ENCODE data around the gene HP1BP3.

The HP1BP3 gene

DNA sequence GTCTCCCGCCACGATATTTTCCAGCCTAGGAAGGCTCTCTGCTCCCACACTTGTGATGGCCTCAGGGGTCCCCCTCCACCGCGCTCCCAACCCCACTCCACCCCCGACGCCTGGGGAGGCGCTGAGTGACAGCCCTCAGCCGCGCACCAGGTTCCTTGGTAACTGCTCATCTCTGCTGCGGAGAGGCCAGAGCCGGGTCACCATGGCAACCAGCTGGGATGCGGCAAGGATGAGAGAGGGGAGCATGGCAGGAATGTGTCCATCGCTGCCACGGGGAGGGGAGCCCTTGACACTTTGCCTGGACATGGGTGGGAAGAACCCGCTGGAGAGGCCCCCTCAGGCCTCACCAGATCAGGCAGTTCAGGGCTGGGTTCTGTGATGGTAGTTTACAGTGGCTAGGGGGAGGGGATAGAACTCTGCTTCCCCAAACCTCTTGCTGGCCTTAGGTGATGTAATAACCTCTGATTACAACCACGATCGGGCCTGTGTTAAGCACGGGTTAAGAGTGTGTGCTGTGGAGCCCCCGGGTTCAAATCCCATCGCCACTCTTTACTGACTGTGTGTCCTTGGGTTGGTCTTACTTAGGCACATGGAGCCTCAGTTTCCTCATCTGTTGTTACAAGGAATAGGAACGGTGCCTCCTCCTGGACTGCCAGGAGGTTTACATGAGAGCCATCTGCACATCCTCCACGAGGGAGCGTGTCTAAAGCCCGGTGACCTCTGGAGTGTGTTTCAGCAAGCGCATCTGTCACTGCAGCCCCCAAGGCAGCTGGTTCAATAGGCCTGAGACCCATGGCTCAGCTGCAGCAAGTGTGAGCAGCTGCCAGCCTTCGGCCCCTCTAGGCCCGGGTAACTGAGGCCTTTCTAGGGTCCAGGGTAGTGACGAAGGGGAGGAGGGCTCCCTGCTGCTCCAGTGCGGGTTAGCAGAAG is 75.6 kb downstream of the HP1BP3 start:
- no peak for DNase-seq (ENCODE audit: low read depth)

DNA sequence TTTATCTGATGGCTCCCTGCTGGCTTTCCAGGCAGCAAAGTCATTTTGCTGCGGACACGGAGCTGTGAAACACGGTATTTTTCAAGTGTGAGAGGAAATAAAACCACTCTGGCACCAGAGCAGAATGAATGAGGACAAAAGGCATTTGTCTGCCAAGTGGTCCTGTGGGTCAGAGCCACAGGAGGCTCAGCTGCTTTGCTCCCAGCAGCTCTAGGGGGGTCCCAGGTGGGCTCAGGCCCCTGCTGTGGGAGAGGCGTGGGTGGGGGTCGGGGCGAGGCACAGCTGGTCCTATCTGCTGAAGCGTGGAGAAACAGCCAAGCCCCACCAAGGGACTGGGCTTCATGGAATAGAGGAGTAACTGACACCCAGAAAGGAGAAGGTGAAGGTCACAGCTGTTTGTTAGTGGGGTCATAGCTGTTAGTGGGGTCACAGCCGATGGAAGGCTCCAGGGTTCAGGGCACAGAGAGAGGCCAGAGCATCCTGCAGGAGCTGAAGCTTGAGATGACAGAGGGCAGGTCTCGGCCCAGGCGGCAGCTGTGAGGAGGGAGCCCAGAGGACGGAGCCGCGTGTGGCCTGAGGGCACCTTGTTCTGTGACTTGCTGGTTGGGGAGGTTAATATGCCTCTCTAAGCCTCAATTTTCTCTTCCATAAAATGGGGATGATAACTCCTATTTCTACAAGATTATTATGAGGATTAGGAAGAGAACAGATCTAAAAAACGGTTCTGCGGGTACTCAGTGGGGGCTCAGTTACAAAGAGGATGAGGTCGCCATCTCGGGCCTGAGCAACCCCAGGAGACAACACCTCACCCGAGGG is 76.4 kb downstream of the HP1BP3 start:
- no peak for DNase-seq (ENCODE audit: low read depth)

DNA sequence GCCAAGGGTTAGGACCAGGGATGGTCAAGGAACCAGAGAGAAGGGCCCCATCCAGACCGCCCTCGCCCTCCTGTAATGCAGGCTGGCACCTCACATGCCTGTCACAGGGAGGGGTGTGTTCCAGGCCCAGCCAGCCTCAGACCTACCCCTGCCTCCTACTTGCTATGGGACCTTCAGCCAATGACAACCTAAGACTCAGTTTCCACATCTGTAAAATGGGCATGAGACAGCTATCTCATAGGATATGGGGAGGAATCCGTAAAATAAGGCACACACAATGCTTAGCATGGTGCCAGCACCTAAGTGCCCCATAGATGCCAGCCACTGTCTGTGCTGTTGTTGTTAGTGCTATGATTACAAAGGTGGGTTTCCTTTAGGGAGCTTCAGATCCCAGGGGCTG is 77.2 kb downstream of the HP1BP3 start:
- no peak for DNase-seq (ENCODE audit: low read depth)

DNA sequence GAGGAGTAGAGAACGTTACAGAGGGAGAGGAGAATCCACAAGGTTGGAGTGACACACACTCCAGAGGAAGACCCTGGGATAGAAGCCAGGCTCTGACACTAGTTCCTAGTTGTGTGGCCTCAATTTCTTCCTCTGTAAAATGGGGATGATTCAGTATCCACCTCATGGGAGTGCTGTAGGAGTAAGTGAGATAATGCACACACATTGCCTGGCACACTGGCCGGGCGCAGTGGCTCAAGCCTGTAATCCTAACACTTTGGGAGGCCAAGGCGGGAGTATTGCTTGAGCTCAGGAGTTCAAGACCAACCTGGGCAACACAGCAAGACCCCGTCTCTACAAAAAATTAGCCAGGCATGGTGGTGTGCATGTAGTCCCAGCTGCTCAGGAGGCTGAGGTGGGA is 78.2 kb downstream of the HP1BP3 start:
- no peak for DNase-seq (ENCODE audit: low read depth)

DNA sequence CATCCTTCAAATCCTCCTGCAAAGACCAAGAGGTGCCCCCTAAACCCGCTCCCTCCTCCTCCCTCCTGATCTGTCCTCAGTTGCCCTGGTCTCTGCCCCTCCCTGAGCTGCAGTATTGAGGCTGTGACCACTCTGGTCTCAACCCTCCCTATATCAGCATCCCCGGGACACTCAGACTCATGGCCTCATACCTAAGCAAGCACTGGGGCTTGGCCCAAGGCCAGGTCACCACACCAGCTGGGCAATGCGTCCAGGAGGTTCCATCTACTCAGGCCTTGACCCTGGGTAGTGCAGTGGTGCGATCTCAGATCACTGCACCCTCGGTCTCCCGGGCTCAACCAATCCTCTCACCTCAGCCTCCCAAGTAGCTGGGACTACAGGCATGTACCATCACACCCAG is 79.0 kb downstream of the HP1BP3 start:
- DNase-seq (ENCODE audit: low read depth): no peak

DNA sequence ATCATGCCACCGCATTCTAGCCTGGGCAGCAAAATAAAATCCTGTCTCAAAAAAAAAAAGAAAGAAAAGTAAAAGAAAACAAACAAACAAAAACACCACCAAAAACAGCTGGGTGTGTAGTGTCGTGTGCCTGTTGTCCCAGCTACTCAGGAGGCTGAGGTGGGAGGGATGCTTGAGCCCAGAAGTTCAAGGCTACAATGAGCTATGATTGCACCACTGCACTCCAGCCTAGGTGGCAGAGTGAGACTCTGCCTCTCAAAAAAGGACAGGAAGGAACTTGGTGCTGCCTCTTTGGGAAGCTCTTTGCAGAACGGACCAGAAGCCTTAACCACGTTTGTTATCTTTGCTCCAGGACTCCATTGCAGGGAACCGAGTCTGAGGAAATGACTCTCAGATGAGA is 80.3 kb downstream of the HP1BP3 start:
- no peak for DNase-seq (ENCODE audit: low read depth)

DNA sequence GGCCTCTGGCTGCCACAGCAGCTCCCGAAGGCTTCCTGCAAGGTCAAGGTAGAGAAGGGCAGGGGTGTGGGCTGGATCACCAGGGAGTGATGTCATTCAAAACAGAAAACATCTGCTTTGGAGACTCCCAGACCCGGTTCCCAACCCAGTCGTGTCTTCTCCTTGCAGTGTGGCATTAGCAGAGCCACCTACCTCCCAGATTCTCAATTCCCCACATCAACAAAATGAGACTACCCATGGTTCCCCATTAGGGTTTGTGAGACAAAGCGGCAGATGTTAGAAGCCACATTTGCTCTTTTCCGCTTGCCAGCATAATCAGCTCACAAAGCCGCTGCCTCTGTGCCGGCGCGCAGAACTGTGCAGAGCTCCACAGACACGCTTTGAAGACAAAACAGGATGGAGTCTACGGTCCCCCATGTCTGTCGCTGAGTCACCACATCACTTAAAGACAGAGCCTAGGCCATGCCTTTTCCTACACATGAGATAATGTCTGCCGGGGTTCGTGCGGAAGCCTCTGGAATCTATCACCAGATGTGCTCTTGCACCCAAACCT is 81.8 kb downstream of the HP1BP3 start:
- DNase-seq (ENCODE audit: low read depth): no peak

DNA sequence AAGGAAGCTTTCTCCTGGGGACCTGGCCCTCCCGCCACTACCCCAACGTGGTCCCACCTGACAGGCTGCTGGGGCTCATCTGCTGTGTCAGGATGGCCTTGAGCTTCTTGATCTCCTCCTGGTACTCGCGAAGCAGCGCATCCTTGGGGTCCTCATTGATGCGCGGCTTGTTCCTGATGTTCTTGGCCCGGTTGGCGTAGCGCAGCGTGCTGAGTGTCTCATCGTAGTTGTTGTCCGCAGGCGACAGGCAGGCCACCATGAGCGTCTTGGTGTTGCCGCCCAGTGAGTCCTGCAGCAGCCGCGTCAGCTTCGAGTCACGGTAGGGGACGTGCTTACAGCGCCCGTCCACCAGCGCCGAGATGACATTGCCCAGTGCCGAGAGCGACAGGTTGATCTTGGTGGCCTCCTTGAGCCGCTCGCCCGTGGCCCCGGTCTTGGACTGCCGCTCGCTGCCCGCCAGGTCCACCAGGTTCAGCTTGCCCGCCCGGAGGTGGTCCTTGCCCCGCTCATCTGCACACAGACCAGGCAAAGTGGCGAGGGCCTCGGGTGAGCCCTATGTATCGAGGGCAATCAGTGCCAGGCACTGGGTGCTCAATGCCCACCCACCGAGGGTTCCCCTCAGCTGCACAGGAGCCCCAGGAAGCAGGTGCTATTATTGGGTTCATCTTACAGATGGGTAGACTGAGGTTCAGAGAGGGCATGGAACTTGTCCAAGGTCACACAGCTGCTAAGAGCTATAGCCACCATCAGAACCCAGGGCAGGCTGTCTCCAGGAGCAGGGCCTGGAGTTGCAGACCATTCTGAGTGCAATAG is 82.5 kb downstream of the HP1BP3 start:
- DNase-seq (ENCODE audit: low read depth): no peak

DNA sequence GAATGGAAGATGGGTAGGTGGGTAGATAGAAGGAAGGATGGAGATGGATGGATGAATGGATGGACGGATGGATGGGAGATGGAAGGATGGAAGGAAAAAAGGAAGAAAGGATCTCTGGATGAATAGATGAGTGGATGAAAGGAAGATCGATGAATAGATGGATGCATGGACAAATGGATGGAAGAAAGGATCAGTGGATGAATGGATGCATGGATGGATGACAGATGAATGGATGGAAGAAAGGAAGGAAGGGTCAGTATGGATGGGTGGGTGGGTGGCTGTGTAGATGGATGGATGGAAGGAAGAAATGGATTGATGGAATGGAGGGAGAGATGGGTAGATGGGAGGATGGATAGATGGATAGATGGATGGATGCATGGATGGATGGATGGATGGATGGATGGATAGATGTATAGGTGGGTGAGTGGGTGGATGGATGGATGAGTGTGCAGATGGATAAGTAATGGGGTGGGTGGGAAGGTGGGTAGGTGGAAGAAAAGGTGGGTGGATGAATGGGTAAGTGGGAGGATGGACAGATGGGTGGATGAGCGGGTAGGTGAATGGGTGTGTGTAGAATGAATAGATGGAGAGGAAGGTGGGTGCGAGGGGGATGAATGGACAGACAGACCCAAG is 83.9 kb downstream of the HP1BP3 start:
- no peak for DNase-seq (ENCODE audit: low read depth)

DNA sequence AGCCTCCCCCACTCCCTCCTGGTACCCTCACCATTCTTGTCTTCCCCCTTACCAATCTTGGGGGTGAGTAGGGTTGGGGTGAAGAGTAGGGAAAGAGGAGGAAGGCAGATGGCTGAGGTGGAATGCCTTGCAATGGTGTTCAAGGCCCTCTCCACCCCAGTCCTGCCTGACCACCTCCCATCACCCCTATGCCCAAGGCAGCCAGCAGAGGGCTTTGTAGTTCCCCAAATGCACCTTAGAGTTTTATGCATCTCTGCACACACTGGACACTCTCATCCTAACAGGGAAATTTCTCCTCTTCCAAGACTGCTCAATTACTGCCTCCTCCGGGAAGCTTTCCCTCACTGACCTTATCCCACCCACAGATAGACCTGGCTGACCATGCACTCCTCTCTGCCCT is 84.7 kb downstream of the HP1BP3 start:
- peak; percentile 33 for DNase-seq (ENCODE audit: low read depth)

DNA sequence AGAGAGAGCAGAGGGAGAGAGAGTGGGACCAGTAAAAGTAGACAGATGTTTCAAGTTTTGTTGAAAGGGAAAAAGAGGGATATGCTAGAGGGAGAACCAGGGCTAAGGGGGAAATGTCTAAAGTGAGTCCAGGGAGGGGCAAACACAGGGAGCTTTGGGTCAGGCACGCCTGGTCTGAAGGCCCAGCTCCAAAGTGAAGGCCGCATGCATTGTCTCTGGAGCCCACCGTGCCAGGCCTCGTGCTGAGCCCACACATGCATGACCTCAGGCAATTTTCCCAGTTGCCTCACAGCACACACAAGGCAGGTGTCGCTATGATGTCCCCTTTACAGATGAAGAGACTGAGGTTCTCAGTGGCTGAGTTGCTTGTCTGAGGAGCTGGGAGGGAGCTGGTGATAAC is 85.3 kb downstream of the HP1BP3 start:
- no peak for DNase-seq (ENCODE audit: low read depth)

DNA sequence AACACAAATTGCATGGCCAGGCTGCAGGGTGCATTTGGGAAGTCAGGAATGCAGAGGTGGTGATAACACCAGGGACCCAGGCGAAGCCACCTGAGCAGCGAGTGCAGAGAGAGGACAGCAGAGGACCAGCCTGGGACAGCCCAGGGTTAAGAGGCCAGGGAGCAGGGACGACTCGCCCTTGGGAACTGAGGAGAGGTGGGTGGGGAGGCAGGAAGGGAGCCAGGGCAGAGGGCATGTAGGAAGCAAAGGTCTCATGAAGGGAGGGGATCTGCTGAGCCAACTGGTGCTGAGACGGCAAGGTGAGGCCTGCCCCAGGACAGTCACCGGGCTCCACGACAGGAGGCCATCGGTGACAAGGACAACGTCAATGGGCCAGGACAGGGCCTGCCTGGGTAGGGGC is 85.7 kb downstream of the HP1BP3 start:
- no peak for DNase-seq (ENCODE audit: low read depth)

DNA sequence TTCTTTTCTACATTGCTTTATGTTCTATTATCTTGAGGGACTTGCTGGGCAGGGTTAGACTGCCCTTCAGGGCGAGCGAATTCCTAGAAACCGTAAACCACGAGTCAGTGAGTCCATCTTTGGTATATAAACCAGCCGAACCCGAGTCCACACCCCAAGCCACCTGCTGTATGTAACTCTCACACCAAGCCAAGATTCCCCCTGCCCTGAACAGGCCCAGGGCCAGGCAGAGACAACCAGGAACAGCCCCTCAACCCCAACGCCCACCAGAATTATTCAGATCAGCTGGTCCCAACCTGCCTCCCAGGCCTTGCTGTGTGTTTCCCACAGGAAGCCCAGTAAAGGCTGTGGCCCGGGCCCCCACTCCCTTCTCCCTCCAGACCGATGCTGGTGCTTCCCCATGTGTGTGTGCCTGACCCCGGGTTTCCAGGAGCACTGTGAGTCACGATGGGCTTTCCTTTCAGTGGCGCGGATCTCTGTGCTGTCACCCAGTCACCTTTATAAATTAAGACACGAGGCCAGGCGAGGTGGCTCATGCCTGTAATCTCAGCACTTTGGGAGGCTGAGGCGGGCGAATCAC is 86.4 kb downstream of the HP1BP3 start:
- no peak for DNase-seq (ENCODE audit: low read depth)

DNA sequence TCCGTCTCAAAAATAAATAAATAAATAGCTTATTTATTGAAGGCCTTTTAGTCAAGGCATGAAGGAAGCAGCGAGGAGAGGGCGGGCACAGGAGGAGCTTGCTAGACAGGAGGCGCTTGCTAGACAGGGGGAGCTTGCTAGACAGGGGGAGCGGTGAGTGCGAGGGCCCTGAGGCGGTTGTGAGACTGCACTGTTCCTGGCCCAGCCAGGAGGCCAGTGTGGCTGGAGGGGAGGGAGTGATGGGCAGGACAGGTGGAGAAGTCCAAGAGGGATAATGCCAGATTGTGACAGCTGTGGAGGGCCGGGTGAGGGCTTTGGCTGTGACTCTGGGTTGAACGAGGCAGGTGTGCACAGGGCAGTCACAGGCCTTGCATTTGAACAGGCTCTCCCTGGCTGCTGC is 87.5 kb downstream of the HP1BP3 start:
- no peak for DNase-seq (ENCODE audit: low read depth)

DNA sequence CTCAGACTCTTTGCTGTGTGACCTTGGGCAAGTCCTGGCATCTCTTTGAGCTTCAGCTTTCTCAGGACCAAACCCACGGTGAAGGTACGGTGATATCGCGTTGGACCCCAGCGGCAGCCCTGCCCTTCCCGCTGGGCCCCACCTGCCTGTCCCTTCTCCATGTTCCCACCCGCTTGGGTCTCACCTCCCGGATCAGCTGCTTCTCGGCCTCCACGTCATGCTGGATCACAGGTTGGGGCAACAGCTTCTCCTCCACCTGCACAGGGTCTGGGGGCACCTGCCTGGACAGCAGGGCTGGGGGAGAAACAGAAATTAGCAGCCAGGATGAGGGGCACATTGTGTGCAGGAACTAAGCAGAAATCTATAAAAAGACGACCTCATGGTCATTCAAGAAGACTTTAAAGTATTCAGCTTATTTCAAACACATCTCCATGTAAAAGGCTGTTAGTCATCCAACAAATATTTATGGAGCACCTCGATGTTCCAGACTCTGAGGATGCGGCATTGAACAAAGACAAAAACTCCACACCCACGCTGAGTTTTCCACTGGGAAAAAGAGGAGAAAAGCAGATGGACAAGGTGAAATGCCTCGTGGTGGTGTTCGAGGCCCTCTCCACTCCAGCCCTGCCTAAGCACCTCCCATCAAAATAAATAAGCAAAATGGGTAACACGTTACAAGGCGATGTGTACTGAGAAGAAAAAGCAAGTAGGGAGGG is 88.8 kb downstream of the HP1BP3 start:
- peak; percentile 76 for DNase-seq (ENCODE audit: low read depth)

DNA sequence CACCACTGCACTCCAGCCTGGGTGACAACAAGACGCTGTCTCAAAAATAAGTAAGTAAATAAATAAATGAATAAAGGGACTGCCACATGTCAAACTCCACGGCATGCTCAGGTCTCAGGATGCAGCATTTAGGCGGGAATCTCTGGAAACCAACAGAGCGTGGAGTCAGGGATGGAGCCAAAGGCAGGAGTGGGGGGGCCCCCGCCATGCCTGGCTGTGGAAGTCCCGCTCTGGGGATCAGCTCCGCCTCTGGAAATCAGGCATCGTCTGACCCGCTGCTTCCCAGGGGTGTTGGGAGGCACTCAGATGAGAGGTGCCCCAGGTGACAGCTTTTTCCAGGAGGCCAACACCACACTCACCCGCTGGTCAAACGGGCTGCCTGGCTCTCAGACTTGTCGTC is 89.5 kb downstream of the HP1BP3 start:
- no peak for DNase-seq (ENCODE audit: low read depth)

DNA sequence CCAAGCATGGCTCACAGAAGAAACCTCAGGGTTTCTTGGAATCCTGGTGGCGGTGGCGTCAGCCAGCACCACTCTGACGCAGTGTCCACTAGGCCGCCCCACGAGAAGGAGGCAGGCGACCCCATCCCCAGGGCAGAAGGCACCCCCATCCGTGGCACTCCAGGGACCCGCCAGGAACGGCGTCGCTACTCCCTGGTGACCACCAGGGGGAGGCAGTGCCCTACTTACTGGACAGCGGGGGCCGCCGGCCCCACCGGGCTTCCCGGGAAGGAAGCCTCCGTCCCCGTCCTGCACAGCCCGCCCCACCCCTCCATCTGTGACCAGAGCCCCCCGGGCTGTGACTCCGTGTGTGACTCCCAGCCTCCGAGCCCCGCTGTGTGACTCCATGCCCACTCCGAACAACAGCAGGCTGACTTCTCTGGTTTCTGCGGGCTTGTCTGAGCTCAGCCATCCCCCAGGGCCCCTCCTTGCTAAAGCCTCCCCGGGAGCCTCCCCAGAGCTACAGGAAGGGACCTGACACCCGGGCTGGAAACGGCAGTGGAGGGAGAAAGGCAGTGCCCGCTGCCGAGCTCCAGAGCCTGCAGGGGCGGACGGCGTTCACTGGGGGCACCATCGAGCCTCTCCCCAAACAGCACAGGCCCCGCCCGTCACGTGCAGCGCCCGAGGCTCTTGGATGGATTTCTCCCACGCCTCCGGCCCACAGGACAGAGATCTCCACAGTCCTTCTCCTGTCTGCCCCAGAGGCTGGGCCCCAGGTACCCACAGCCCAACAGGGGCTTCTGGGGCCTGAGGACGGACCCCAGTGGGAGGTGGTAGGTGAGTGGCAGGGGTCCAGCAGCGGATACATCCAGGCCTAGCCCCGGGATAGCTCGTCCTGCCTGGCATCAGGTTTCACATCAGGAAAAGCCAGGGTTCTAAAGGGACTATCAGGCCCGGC is 90.4 kb downstream of the HP1BP3 start:
- peak; percentile 85 for DNase-seq (ENCODE audit: low read depth)

DNA sequence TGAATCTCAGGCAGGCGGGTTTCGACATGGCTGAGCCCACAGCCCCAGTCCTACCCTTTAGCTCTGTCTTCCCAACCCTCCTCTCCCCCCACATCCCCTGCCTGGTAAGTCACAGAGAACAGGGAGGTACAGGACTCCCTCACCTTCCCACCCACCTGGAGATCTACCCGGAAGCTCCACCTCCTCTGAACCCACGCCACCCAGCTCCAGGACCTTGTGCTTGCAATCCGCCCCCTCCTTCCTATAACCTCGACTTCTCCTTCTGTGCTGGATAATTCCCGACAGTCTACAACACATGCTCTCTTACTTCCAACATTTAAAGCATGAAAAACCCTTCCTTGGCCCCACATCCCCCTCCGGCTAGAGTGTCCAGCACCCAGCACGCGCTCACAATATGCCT is 91.6 kb downstream of the HP1BP3 start:
- DNase-seq (ENCODE audit: low read depth): no peak

DNA sequence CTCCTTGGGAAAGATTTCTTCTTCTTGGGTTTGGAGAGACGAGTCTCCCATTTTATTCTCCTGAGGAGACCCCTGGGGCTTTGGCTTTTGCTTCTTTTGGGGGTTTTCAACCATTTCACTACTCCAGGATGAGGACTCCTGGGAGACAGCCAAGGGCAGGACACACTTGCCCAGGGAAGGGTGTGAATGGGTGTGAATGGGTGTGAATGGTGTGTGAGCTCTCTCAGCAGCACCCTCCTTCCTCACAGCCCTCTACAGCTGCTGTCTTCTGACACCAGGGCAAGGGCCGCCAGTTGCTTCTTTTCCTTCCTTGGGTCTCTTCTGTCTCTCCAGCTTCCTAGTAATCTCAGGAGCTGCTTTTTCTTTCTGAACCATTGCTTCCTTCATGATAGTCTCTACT is 93.5 kb downstream of the HP1BP3 start:
- no peak for DNase-seq (ENCODE audit: low read depth)

All from amniotic epithelial cell (primary cell).